Fibroblast of lung (primary cell): ENCODE measurements around the gene PRPS1L1. TPM values are rescaled to one million over a fixed set of nuclear protein-coding genes. Genes with fewer than 3 reads are reported as not detected.

Source experiments
- DNase-seq, 2 donors: peaks; one replicate each; pipeline versions ENCODE4 v3.0.0 to v3.0.0-alpha.2; 2010; ENCODE audit warnings: low read depth in 2 of 2
- H2AFZ ChIP-seq: 2 replicates; pipeline ENCODE4 v1.5.1; 2012; ENCODE audit warnings: low read length, control low read depth, inconsistent platforms
- H3K27ac ChIP-seq: 2 replicates; pipeline ENCODE4 v1.5.1; 2011; ENCODE audit warnings: low read length, control low read depth; ENCODE audit not compliant: insufficient read depth
- H3K27me3 ChIP-seq: 2 replicates; pipeline ENCODE4 v1.5.1; 2011; ENCODE audit warnings: mild to moderate bottlenecking, low read length; ENCODE audit not compliant: control insufficient read depth, insufficient read depth
- H3K36me3 ChIP-seq: 2 replicates; pipeline ENCODE4 v1.5.1; 2011; ENCODE audit warnings: low read length; ENCODE audit not compliant: control insufficient read depth, insufficient read depth
- H3K4me1 ChIP-seq: 2 replicates; pipeline ENCODE4 v1.5.1; 2011; ENCODE audit warnings: low read length; ENCODE audit not compliant: control insufficient read depth, insufficient read depth; ENCODE audit errors: extremely low read depth
- H3K4me2 ChIP-seq: 2 replicates; pipeline ENCODE4 v1.5.1; 2011; ENCODE audit warnings: low read length, control low read depth; ENCODE audit not compliant: insufficient read depth; ENCODE audit errors: extremely low read depth
- H3K4me3 ChIP-seq, 4 experiments: fragments of 200-600 bp in 1 of 4; sonication (generic) in 1 of 4; replicated peaks in 1 of 4; 2 replicates each; pipeline ENCODE4 v1.5.1; 2011 to 2016; ENCODE audit warnings: low read length in 4 of 4, low read depth in 3 of 4, mild to moderate bottlenecking in 3 of 4, control low read depth in 2 of 4, inconsistent platforms in 1 of 4, mixed read lengths in 1 of 4; ENCODE audit not compliant: insufficient read depth in 1 of 4; ENCODE audit errors: control extremely low read depth in 1 of 4
- H3K79me2 ChIP-seq: 2 replicates; pipeline ENCODE4 v1.5.1; 2012; ENCODE audit warnings: mild to moderate bottlenecking, low read length, inconsistent platforms; ENCODE audit not compliant: control insufficient read depth, insufficient read depth
- H3K9ac ChIP-seq: 2 replicates; pipeline ENCODE4 v1.5.1; 2011; ENCODE audit warnings: mild to moderate bottlenecking, low read length, control low read depth; ENCODE audit not compliant: insufficient read depth
- H3K9me3 ChIP-seq: 2 replicates; pipeline ENCODE4 v1.5.1; 2012; ENCODE audit warnings: low read depth, low read length; ENCODE audit not compliant: control insufficient read depth, insufficient read depth
- H4K20me1 ChIP-seq: 2 replicates; pipeline ENCODE4 v1.5.1; 2011; ENCODE audit warnings: low read length; ENCODE audit not compliant: control insufficient read depth, insufficient read depth; ENCODE audit errors: extremely low read depth
- EZH2 ChIP-seq: IDR thresholded peaks from 2 replicates; pipeline ENCODE4 v1.5.1; 2012; ENCODE audit warnings: low read length, control low read depth, mild to moderate bottlenecking; ENCODE audit errors: missing control alignments
- polyA plus RNA-seq, 2 donors: library from polyadenylated mRNA; depleted of rRNA in 1 of 2; stranded (reverse) in 1 of 2; unstranded in 1 of 2; fragments of >200 nt; gene quantifications; 2 replicates each; pipeline ENCODE4 v1.2.1, GENCODE V29; 2011 to 2012; ENCODE audit warnings: missing spikeins in 1 of 2
- total RNA-seq: library from RNA; depleted of rRNA; stranded (reverse); fragments of >200 nt; gene quantifications from 2 replicates; pipeline ENCODE4 v1.2.1, GENCODE V29; 2014
- TF ChIP-seq, protein P1 (sequence below), 2 donors: IDR thresholded peaks in 1 of 2; conservative IDR thresholded peaks in 1 of 2; 1 replicate in 1 of 2; 2 replicates in 1 of 2; pipeline ENCODE4 v1.5.1; 2011 to 2012; ENCODE audit warnings: low read length in 2 of 2, control low read depth in 1 of 2, inconsistent platforms in 1 of 2, low read depth in 1 of 2, mild to moderate bottlenecking in 1 of 2

The PRPS1L1 gene
- total and polyA plus RNA-seq, 2 donors (not counting 1 experiment from before 2014, with no cell fraction given), result not detected

- H3K9me3 ChIP-seq, result no peaks in the 10 kb centered on the region
- H3K27me3 ChIP-seq, result no peaks in the 10 kb centered on the region
Measured at GRCh38 chr7:18053941-18054340, 26.3 kb upstream of the PRPS1L1 start.

GRCh38 chr7:18053177-18053928 lies 25.7 kb upstream of the PRPS1L1 start:
- no peaks in the 10 kb centered on the region for H3K27me3 ChIP-seq
- no peak overlapping the region for H2AFZ ChIP-seq
- H3K36me3 ChIP-seq, result no peaks in the 10 kb centered on the region
- H3K4me1 ChIP-seq, result no peaks in the 10 kb centered on the region
- no peaks in the 10 kb centered on the region for H3K9me3 ChIP-seq
- H4K20me1 ChIP-seq, result no peaks in the 10 kb centered on the region
- TF ChIP-seq EZH2, result no peak
- TF ChIP-seq, protein P1, sequence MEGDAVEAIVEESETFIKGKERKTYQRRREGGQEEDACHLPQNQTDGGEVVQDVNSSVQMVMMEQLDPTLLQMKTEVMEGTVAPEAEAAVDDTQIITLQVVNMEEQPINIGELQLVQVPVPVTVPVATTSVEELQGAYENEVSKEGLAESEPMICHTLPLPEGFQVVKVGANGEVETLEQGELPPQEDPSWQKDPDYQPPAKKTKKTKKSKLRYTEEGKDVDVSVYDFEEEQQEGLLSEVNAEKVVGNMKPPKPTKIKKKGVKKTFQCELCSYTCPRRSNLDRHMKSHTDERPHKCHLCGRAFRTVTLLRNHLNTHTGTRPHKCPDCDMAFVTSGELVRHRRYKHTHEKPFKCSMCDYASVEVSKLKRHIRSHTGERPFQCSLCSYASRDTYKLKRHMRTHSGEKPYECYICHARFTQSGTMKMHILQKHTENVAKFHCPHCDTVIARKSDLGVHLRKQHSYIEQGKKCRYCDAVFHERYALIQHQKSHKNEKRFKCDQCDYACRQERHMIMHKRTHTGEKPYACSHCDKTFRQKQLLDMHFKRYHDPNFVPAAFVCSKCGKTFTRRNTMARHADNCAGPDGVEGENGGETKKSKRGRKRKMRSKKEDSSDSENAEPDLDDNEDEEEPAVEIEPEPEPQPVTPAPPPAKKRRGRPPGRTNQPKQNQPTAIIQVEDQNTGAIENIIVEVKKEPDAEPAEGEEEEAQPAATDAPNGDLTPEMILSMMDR (conservative IDR thresholded peaks at IDR 0.05 in 1 of 2, IDR thresholded peaks at IDR 0.05 in 1 of 2; ENCODE audit: low read depth in 1 of 2, low read length in 2 of 2), result no peak
- H3K4me2 ChIP-seq, result no peak overlapping the region
- H3K9ac ChIP-seq, result no peak overlapping the region
- no peak overlapping the region for H3K27ac ChIP-seq
- H3K4me3 ChIP-seq, result no peak overlapping the region
- DNase-seq, result no peak
- no peaks in the 10 kb centered on the region for H3K79me2 ChIP-seq

More at GRCh38 chr7:18053941-18054340, 26.3 kb upstream of the PRPS1L1 start:
- H3K9ac ChIP-seq, result no peak overlapping the region
- no peak for DNase-seq
- no peak overlapping the region for H3K27ac ChIP-seq
- H2AFZ ChIP-seq, result no peak overlapping the region
- no peaks in the 10 kb centered on the region for H4K20me1 ChIP-seq
- no peaks in the 10 kb centered on the region for H3K79me2 ChIP-seq
- TF ChIP-seq, protein P1 (conservative IDR thresholded peaks at IDR 0.05 in 1 of 2, IDR thresholded peaks at IDR 0.05 in 1 of 2; ENCODE audit: low read depth in 1 of 2, low read length in 2 of 2), result no peak
- no peak for TF ChIP-seq EZH2
- H3K4me1 ChIP-seq, result no peaks in the 10 kb centered on the region
- no peak overlapping the region for H3K4me3 ChIP-seq
- H3K36me3 ChIP-seq, result no peaks in the 10 kb centered on the region
- H3K4me2 ChIP-seq, result no peak overlapping the region

GRCh38 chr7:18049262-18049661 lies 21.6 kb upstream of the PRPS1L1 start:
- no peak overlapping the region for H3K4me3 ChIP-seq
- DNase-seq, result no peak
- no peak overlapping the region for H3K4me2 ChIP-seq
- TF ChIP-seq, protein P1 (conservative IDR thresholded peaks at IDR 0.05 in 1 of 2, IDR thresholded peaks at IDR 0.05 in 1 of 2; ENCODE audit: low read depth in 1 of 2, low read length in 2 of 2), result no peak
- no peak for TF ChIP-seq EZH2
- no peak overlapping the region for H3K27ac ChIP-seq
- no peaks in the 10 kb centered on the region for H3K4me1 ChIP-seq
- H3K36me3 ChIP-seq, result no peaks in the 10 kb centered on the region
- H2AFZ ChIP-seq, result no peak overlapping the region
- H3K9me3 ChIP-seq, result no peaks in the 10 kb centered on the region
- no peaks in the 10 kb centered on the region for H3K27me3 ChIP-seq
- H4K20me1 ChIP-seq, result no peaks in the 10 kb centered on the region
- no peak overlapping the region for H3K9ac ChIP-seq
- H3K79me2 ChIP-seq, result no peaks in the 10 kb centered on the region
